Measurements from ENCODE around the gene FUBP3. TPM values are rescaled to one million over a fixed set of nuclear protein-coding genes. Genes with fewer than 3 reads are reported as not detected.

The FUBP3 gene
- polyA plus RNA-seq, 2 of the 4 experiments (the other 2 are of a cell fraction): 43.5 to 67.7 TPM

- DNase-seq (ENCODE audit: low read depth in 1 of 2, low spot score in 1 of 2) (no peak), ATAC-seq (no peak), FAIRE-seq (no peak)
- POLR2A ChIA-PET: no interaction called here
- no peak for TF ChIP-seq CBX2 (IDR thresholded peaks at IDR 0.05; ENCODE audit: borderline replicate concordance, low read depth)
- TF ChIP-seq ZNF302 (CRISPR knock-in tag; IDR thresholded peaks at IDR 0.05): no peak
- no peak for TF ChIP-seq ZFP36 (IDR thresholded peaks at IDR 0.05; ENCODE audit: borderline replicate concordance, partially characterized antibody)
- no peak for TF ChIP-seq CEBPB (IDR thresholded peaks at IDR 0.05)
- TF ChIP-seq CHD2 (IDR thresholded peaks at IDR 0.05; ENCODE audit: low read length, partially characterized antibody): no peak
- TF ChIP-seq ZC3H11A (IDR thresholded peaks at IDR 0.05): no peak
- TF ChIP-seq PHF8 (IDR thresholded peaks at IDR 0.05; ENCODE audit: borderline replicate concordance, low read depth): no peak
- TF ChIP-seq MYC (IDR thresholded peaks at IDR 0.05; ENCODE audit: borderline replicate concordance, low read length): no peak
- TF ChIP-seq, protein P1, sequence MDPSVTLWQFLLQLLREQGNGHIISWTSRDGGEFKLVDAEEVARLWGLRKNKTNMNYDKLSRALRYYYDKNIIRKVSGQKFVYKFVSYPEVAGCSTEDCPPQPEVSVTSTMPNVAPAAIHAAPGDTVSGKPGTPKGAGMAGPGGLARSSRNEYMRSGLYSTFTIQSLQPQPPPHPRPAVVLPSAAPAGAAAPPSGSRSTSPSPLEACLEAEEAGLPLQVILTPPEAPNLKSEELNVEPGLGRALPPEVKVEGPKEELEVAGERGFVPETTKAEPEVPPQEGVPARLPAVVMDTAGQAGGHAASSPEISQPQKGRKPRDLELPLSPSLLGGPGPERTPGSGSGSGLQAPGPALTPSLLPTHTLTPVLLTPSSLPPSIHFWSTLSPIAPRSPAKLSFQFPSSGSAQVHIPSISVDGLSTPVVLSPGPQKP (IDR thresholded peaks at IDR 0.05; ENCODE audit: low read depth, low read length): no peak
- no peak for TF ChIP-seq FOSB (CRISPR knock-in tag; IDR thresholded peaks at IDR 0.05)
- no peak for TF ChIP-seq SMC3 (IDR thresholded peaks at IDR 0.05)
- TF ChIP-seq NFE2L2 (conservative IDR thresholded peaks at IDR 0.05; ENCODE audit: low read length): no peak
- TF ChIP-seq HEYL (CRISPR knock-in tag; IDR thresholded peaks at IDR 0.05): no peak
- no peak for TF ChIP-seq CHD4 (IDR thresholded peaks at IDR 0.05; ENCODE audit: borderline replicate concordance)
- no peak for TF ChIP-seq TFCP2L1 (CRISPR knock-in tag; IDR thresholded peaks at IDR 0.05)
- TF ChIP-seq BCL3 (IDR thresholded peaks at IDR 0.05): no peak
- no peak for TF ChIP-seq HMGXB4 (CRISPR knock-in tag; IDR thresholded peaks at IDR 0.05; ENCODE audit: borderline replicate concordance)
- TF ChIP-seq GATA3 (IDR thresholded peaks at IDR 0.05; ENCODE audit: borderline replicate concordance): no peak
- H3K4me3 ChIP-seq: no peak overlapping the region
- no peak overlapping the region for H3K4me2 ChIP-seq
- CTCF ChIA-PET: interaction anchor here (0.6 to 1.8 kb wide), 6 partner anchors 15 to 608 kb away, joined by 3 to 7 read pairs (median 4); partner anchors contain the start of gene FUBP3
- no peaks in the 10 kb centered on the region for H3K4me1 ChIP-seq
- no peaks in the 10 kb centered on the region for H3K9me3 ChIP-seq
- no peak overlapping the region for H3K27ac ChIP-seq
- 98% methylated on average over 2 of the region's 2 CpGs for WGBS (ENCODE audit: missing lambda C conversion rate)
Observed at GRCh38 chr9:130601100-130601499, 21.7 kb downstream of the FUBP3 start.

DNA sequence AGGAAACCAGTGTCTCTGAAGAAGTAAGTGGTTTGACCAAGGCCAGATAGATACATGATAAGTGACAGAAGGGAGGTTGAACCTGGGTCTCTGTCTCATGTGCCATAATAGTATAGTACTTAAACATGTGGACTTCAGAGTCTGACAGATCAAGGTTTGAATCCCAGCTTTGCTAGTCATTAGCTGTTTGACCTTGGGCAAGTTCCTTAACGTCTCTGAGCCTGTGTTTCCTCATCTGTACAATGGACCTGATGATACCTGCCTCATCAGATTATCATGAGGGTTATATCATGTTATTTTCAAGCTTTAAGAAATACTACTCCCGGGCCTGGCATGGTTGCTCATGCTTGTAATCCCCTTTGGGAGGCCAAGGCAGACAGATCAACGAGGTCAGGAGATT, 24.9 kb downstream of the FUBP3 start:
- FAIRE-seq: no peak
- WGBS (ENCODE audit: missing lambda C conversion rate): 89% methylated on average over 3 of the region's 3 CpGs
- Histone ChIP-seq H3K4me1 (no peaks in the 10 kb centered on the region), H3K27ac (no peak overlapping the region), H3K4me2 (no peak overlapping the region), H3K4me3 (no peak overlapping the region), H3K9me3 (no peaks in the 10 kb centered on the region)
- no peak for ATAC-seq
- CTCF ChIA-PET: interaction anchor here (1.0 to 2.6 kb wide), 5 partner anchors 12 to 86 kb away, joined by 3 to 8 read pairs (median 3); no protein-coding TSS in a partner anchor
- POLR2A ChIA-PET: no interaction called here
- no peak for TF ChIP-seq BCL3 (IDR thresholded peaks at IDR 0.05)
- no peak for TF ChIP-seq JUNB (IDR thresholded peaks at IDR 0.05)
- no peak for TF ChIP-seq MAZ (IDR thresholded peaks at IDR 0.05; ENCODE audit: borderline replicate concordance, low read depth, low read length)
- TF ChIP-seq MAFK (IDR thresholded peaks at IDR 0.05; ENCODE audit: partially characterized antibody): no peak
- no peak for TF ChIP-seq ESRRA (IDR thresholded peaks at IDR 0.05; ENCODE audit: borderline replicate concordance, low read length)
- no peak for TF ChIP-seq HOXA7 (CRISPR knock-in tag; IDR thresholded peaks at IDR 0.05)
- no peak for TF ChIP-seq NFE2L2 (conservative IDR thresholded peaks at IDR 0.05; ENCODE audit: low read length)
- TF ChIP-seq, protein P1 (IDR thresholded peaks at IDR 0.05; ENCODE audit: low read depth, low read length): no peak
- no peak for TF ChIP-seq RFX5 (IDR thresholded peaks at IDR 0.05)
- no peak for TF ChIP-seq HOXB13 (CRISPR knock-in tag; IDR thresholded peaks at IDR 0.05; ENCODE audit: low read depth)
- no peak for TF ChIP-seq RARB (CRISPR knock-in tag; IDR thresholded peaks at IDR 0.05)
- TF ChIP-seq MAX (IDR thresholded peaks at IDR 0.05): no peak
- TF ChIP-seq SREBF2 (IDR thresholded peaks at IDR 0.05): no peak
- no peak for TF ChIP-seq POLR2AphosphoS2 (conservative IDR thresholded peaks at IDR 0.05; ENCODE audit: low read length)
- TF ChIP-seq HOXB5 (CRISPR knock-in tag; IDR thresholded peaks at IDR 0.05): no peak
- TF ChIP-seq JUN (IDR thresholded peaks at IDR 0.05): no peak
- no peak for TF ChIP-seq ZFP36 (IDR thresholded peaks at IDR 0.05; ENCODE audit: borderline replicate concordance, partially characterized antibody)
- no peak for DNase-seq (ENCODE audit: low read depth in 1 of 2, low spot score in 1 of 2)

Measured in A549 (cell line).